Ishikawa (cell line): Measurements from ENCODE around the gene CYP2C19.

Experiments used
- CEBPB ChIP-seq: IDR thresholded peaks from 2 replicates; pipeline ENCODE4 v1.6.1; 2012
- CREB1 ChIP-seq: IDR thresholded peaks from 2 replicates; pipeline ENCODE4 v1.6.1; 2012; ENCODE audit warnings: low read depth
- EGR1 ChIP-seq: IDR thresholded peaks from 2 replicates; pipeline ENCODE4 v1.6.1; 2012
- EP300 ChIP-seq: IDR thresholded peaks from 2 replicates; pipeline ENCODE4 v1.6.1; 2012; ENCODE audit warnings: borderline replicate concordance
- FOXM1 ChIP-seq: IDR thresholded peaks from 2 replicates; pipeline ENCODE4 v1.6.1; 2012; ENCODE audit warnings: low read depth, borderline replicate concordance
- MAX ChIP-seq: IDR thresholded peaks from 2 replicates; pipeline ENCODE4 v1.6.1; 2012
- NFIC ChIP-seq: IDR thresholded peaks from 2 replicates; pipeline ENCODE4 v1.6.1; 2012
- RAD21 ChIP-seq: IDR thresholded peaks from 2 replicates; pipeline ENCODE4 v1.6.1; 2012; ENCODE audit warnings: low read depth
- REST ChIP-seq: IDR thresholded peaks from 2 replicates; pipeline ENCODE4 v1.6.1; 2012; ENCODE audit warnings: low read depth, mild to moderate bottlenecking
- TAF1 ChIP-seq: IDR thresholded peaks from 2 replicates; pipeline ENCODE4 v1.6.1; 2012; ENCODE audit warnings: low read depth, mild to moderate bottlenecking
- TCF12 ChIP-seq: IDR thresholded peaks from 2 replicates; pipeline ENCODE4 v1.6.1; 2012; ENCODE audit warnings: low read depth
- TEAD4 ChIP-seq: IDR thresholded peaks from 2 replicates; pipeline ENCODE4 v1.6.1; 2012
- USF1 ChIP-seq: IDR thresholded peaks from 2 replicates; pipeline ENCODE4 v1.6.1; 2012
- YY1 ChIP-seq: IDR thresholded peaks from 2 replicates; pipeline ENCODE4 v1.6.1; 2012; ENCODE audit warnings: low read depth
- ZBTB7A ChIP-seq: IDR thresholded peaks from 2 replicates; pipeline ENCODE4 v1.6.1; 2012; ENCODE audit warnings: low read depth

The CYP2C19 gene

GRCh38 chr10:94762393-94762792 lies at the start of gene CYP2C19:
CYP2C19 (plus strand) TSS chr10:94762681; CDS start chr10:94762706, 25 bp downstream.
- TF ChIP-seq TCF12 (no peak), TEAD4 (no peak)

GRCh38 chr10:94725871-94726270 lies 36.6 kb upstream of the CYP2C19 start:
- no peak for TF ChIP-seq YY1
- TF ChIP-seq RAD21, result no peak
- no peak for TF ChIP-seq TCF12
- no peak for TF ChIP-seq USF1
- TF ChIP-seq EGR1, result no peak
- TF ChIP-seq ZBTB7A, result no peak
- TF ChIP-seq NFIC, result no peak
- TF ChIP-seq TAF1, result no peak
- no peak for TF ChIP-seq CREB1
- TF ChIP-seq MAX, result no peak
- TF ChIP-seq FOXM1, result no peak
- TF ChIP-seq TEAD4, result no peak
- no peak for TF ChIP-seq REST
- TF ChIP-seq CEBPB, result no peak
- TF ChIP-seq EP300, result no peak

- TF ChIP-seq TAF1, result no peak
- no peak for TF ChIP-seq CREB1
- TF ChIP-seq FOXM1, result no peak
- no peak for TF ChIP-seq TEAD4
- no peak for TF ChIP-seq USF1
- TF ChIP-seq CEBPB, result no peak
- no peak for TF ChIP-seq MAX
- TF ChIP-seq ZBTB7A, result no peak
- TF ChIP-seq TCF12, result no peak
- TF ChIP-seq NFIC, result no peak
- no peak for TF ChIP-seq EGR1
- no peak for TF ChIP-seq YY1
- TF ChIP-seq EP300, result no peak
- no peak for TF ChIP-seq REST
- TF ChIP-seq RAD21, result no peak
These were observed 27.3 kb upstream of the CYP2C19 start for GRCh38 chr10:94735197-94735596.

GRCh38 chr10:94738588-94738987 lies 23.9 kb upstream of the CYP2C19 start:
- no peak for TF ChIP-seq CREB1
- no peak for TF ChIP-seq FOXM1
- no peak for TF ChIP-seq TAF1
- TF ChIP-seq RAD21, result no peak
- TF ChIP-seq EP300, result no peak
- no peak for TF ChIP-seq EGR1
- TF ChIP-seq ZBTB7A, result no peak
- no peak for TF ChIP-seq TEAD4
- no peak for TF ChIP-seq MAX
- TF ChIP-seq YY1, result no peak
- TF ChIP-seq USF1, result no peak
- TF ChIP-seq NFIC, result no peak

- TF ChIP-seq CEBPB (no peak), USF1 (no peak), NFIC (no peak), EGR1 (no peak), TEAD4 (no peak), TCF12 (no peak), TAF1 (no peak), FOXM1 (no peak), CREB1 (no peak), ZBTB7A (no peak), RAD21 (no peak), MAX (no peak), REST (no peak), EP300 (no peak)
These were observed 15.3 kb upstream of the CYP2C19 start for GRCh38 chr10:94747137-94747536.
